ENCODE data around the gene GKN2.

The GKN2 gene

GRCh38 chr2:68926796-68927195 lies 25.9 kb downstream of the GKN2 start:
- Mint-ChIP-seq H3K27ac (no peak overlapping the region), H3K27me3 (ENCODE audit: low read depth, poor library complexity) (peaks cover 31% of the 10 kb centered on the region), H3K9me3 (no peaks in the 10 kb centered on the region), H3K4me1 (no peaks in the 10 kb centered on the region), H3K36me3 (ENCODE audit: low read depth) (no peaks in the 10 kb centered on the region), H3K4me3 (no peak overlapping the region)
- no peak for TF ChIP-seq CTCF (IDR thresholded peaks at IDR 0.05)
- no peak for DNase-seq

DNA sequence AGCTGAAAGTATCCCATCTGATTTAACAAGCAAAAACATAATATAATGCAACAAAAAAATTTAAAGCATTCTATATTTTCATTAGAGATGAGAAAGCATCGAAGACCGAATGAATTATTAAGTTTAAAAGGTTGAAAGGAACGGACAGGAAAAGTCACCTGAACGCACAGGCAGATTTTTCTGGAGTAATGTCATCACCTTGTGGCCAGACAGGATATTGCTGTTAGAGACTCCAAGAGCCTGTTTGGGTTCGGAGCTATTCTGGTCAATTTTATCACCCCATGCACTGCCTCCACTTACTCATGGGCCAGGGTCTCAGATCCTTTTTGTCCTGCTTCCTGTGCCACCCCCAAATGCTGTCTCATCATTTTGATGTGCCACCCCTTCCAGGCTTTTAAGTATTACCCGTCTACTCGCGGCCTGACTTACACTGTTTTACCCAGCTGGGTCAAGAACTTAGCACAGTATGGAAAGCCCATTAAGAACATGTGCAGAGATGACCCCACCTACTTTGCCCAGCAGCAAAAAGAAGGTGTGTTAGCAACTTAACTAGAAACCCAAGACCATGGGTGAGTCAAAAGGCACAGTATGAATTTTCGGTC lies 27.3 kb downstream of the GKN2 start:
- no peak overlapping the region for H3K4me3 Mint-ChIP-seq
- peaks cover 25% of the 10 kb centered on the region for H3K27me3 Mint-ChIP-seq (ENCODE audit: low read depth, poor library complexity)
- no peaks in the 10 kb centered on the region for H3K36me3 Mint-ChIP-seq (ENCODE audit: low read depth)
- TF ChIP-seq CTCF (IDR thresholded peaks at IDR 0.05), result peak; percentile 91
- peak; percentile 42 for DNase-seq
- no peak overlapping the region for H3K27ac Mint-ChIP-seq
- no peaks in the 10 kb centered on the region for H3K4me1 Mint-ChIP-seq
- no peaks in the 10 kb centered on the region for H3K9me3 Mint-ChIP-seq

DNA sequence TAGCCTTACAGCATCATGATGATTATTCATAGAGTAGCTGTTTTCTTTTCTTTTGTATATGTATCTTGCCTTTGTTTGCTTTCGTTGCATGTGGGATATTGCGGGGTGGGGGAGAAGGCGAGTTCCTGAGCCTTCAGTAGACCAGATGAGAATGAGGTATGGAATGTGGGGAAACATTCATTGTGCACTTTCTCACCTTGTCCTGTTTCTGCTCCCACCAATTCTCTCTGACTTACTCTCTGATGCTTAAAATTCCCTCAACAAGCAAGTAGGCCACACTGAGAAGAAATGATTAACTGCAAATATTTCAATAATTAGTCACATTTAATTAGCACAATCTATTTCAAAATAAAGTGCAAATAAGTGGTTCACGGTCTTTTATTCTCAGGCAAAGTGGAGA lies 31.0 kb downstream of the GKN2 start:
- Mint-ChIP-seq H3K36me3 (ENCODE audit: low read depth) (no peaks in the 10 kb centered on the region), H3K27me3 (ENCODE audit: low read depth, poor library complexity) (peaks cover 14% of the 10 kb centered on the region), H3K4me1 (no peaks in the 10 kb centered on the region), H3K4me3 (no peak overlapping the region), H3K9me3 (no peaks in the 10 kb centered on the region), H3K27ac (no peak overlapping the region)
- TF ChIP-seq CTCF (IDR thresholded peaks at IDR 0.05), result no peak
- DNase-seq, result no peak

DNA sequence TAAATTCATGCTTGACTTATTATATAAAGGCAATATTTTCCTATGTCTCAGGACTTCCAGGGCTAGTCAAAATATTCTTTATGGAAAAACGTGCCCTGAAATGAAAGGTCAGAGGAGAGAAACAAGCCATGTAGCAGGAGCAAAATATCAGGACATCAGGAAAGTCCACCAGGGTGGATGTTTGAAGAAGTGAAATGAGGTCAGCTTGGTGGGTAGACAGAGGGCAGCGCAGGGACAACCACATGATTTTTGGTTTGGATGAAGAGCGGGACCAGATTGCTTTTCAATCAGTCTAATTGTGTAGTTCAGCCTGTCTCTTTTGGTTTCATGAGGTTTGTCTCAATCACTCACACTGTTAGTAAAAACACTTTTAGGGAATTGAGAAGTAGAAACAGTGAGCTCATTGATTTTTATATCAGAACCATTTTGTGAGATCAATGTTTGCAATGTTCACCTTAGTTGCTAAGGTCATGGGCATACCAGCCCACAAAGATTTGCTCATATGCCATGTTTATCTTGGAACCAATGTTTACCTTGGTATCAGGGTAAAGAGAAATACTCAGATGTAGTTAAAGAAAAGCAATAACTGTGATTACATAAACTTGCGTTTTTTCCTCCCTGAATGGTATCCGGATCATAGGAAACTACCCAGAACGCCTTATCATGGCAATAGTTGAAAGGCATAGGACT lies 32.1 kb downstream of the GKN2 start:
- Mint-ChIP-seq H3K27ac (no peak overlapping the region), H3K36me3 (ENCODE audit: low read depth) (no peaks in the 10 kb centered on the region)

DNA sequence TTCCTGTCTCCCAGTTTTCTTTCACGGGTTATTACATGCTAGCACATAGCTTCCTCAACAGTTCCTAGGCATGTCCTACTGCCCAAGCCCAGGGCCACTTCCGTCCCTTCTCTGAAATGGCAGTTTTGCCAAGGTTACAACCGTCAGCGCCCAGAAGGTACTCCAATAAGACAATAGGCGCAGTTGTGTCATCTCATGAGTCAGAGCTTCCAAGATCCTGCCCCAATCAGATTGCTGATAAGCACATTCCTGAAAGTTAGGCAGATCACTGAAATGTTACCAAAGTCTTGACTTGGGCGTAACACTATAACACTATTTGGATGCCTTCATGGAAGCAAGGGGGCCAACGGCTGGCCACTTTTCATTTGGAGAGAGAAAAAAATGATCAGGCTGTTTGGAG lies 34.2 kb downstream of the GKN2 start:
- no peak for DNase-seq
- Mint-ChIP-seq H3K36me3 (ENCODE audit: low read depth) (no peaks in the 10 kb centered on the region), H3K27me3 (ENCODE audit: low read depth, poor library complexity) (peaks cover 8% of the 10 kb centered on the region), H3K4me3 (no peak overlapping the region), H3K9me3 (no peaks in the 10 kb centered on the region), H3K27ac (no peak overlapping the region), H3K4me1 (no peaks in the 10 kb centered on the region)
- no peak for TF ChIP-seq CTCF (IDR thresholded peaks at IDR 0.05)

More for the DNA sequence above, 32.1 kb downstream of the GKN2 start:
- Mint-ChIP-seq H3K27me3 (ENCODE audit: low read depth, poor library complexity) (peaks cover 6% of the 10 kb centered on the region), H3K4me1 (no peaks in the 10 kb centered on the region), H3K9me3 (no peaks in the 10 kb centered on the region), H3K4me3 (no peak overlapping the region)
- no peak for TF ChIP-seq CTCF (IDR thresholded peaks at IDR 0.05)
- DNase-seq, result no peak
